K562 (cell line): ENCODE data around the gene ZSCAN21. TPM values are rescaled to one million over a fixed set of nuclear protein-coding genes. Genes with fewer than 3 reads are reported as not detected.
A peak's percentile ranks its signal among the peaks of the same experiment; 100 is the strongest.

Experiments used
- CBX3 ChIP-seq, 2 experiments: IDR thresholded peaks; 1 replicate in 1 of 2; 2 replicates in 1 of 2; pipeline ENCODE4 v1.6.1; 2012; ENCODE audit warnings: inconsistent platforms in 2 of 2, low read length in 2 of 2, borderline replicate concordance in 1 of 2, control low read depth in 1 of 2
- CREB3 ChIP-seq: fragments of 450-650 bp; conservative IDR thresholded peaks from 2 replicates; pipeline ENCODE4 v1.6.1; 2016; ENCODE audit warnings: missing genetic modification characterization, low read depth, mild to moderate bottlenecking, missing compliant biosample characterization, moderate library complexity
- CREB3L1 ChIP-seq: fragments of 450-650 bp; IDR thresholded peaks from 2 replicates; pipeline ENCODE4 v1.6.1; 2014; ENCODE audit warnings: low read depth, mild to moderate bottlenecking, moderate library complexity, borderline replicate concordance
- ESRRB ChIP-seq: fragments of 250-450 bp; sonication (Bioruptor Pico); IDR thresholded peaks from 2 replicates; pipeline ENCODE4 v1.5.0; 2020; ENCODE audit warnings: mild to moderate bottlenecking, moderate library complexity, borderline replicate concordance
- GATAD2B ChIP-seq: fragments of 450-650 bp; IDR thresholded peaks from 2 replicates; pipeline ENCODE4 v1.6.1; 2017; ENCODE audit warnings: mild to moderate bottlenecking, borderline replicate concordance
- GTF2F1 ChIP-seq: IDR thresholded peaks from 2 replicates; pipeline ENCODE4 v1.6.1; 2011; ENCODE audit warnings: low read depth, low read length, improper control_type of control experiment
- HINFP ChIP-seq: fragments of 450-650 bp; conservative IDR thresholded peaks from 2 replicates; pipeline ENCODE4 v1.6.1; 2016; ENCODE audit warnings: missing genetic modification characterization, low read depth, mild to moderate bottlenecking, control low read depth, missing compliant biosample characterization
- HMG20B ChIP-seq: fragments of 250-450 bp; sonication (Bioruptor Pico); IDR thresholded peaks from 2 replicates; pipeline ENCODE4 v1.5.0; 2021; ENCODE audit warnings: mild to moderate bottlenecking
- KDM4B ChIP-seq, 2 experiments: fragments of 450-650 bp in 1 of 2; sonication (generic) in 1 of 2; IDR thresholded peaks; 2 replicates each; pipeline ENCODE4 v1.6.1; 2016 to 2017; ENCODE audit warnings: borderline replicate concordance in 2 of 2, antibody characterized with exemption in 1 of 2, low read depth in 1 of 2, mild to moderate bottlenecking in 1 of 2
- KHSRP ChIP-seq: fragments of 450-650 bp; IDR thresholded peaks from 2 replicates; pipeline ENCODE4 v1.6.1; 2017
- MAFF ChIP-seq: IDR thresholded peaks from 2 replicates; pipeline ENCODE4 v1.6.1; 2012; ENCODE audit warnings: low read length, improper control_type of control experiment
- PYGO2 ChIP-seq: fragments of 450-650 bp; IDR thresholded peaks from 2 replicates; pipeline ENCODE4 v1.6.1; 2016; ENCODE audit warnings: mild to moderate bottlenecking, missing genetic modification characterization, moderate library complexity, missing compliant biosample characterization
- RFX7 ChIP-seq: fragments of 250-450 bp; sonication (Bioruptor Pico); IDR thresholded peaks from 2 replicates; pipeline ENCODE4 v1.5.1; 2021; ENCODE audit warnings: mild to moderate bottlenecking
- SIRT6 ChIP-seq: IDR thresholded peaks from one replicate; pipeline ENCODE4 v1.6.1; 2012; ENCODE audit warnings: low read depth, mild to moderate bottlenecking, control low read depth, inconsistent platforms, low read length, moderate library complexity
- SNRNP70 ChIP-seq: fragments of 200-400 bp; formaldehyde crosslinking; optimal IDR thresholded peaks from 2 replicates; pipeline ENCODE3; 2017; ENCODE audit warnings: low read depth, low read length
- SP1 ChIP-seq: sonication (generic); formaldehyde crosslinking; IDR thresholded peaks from 2 replicates; pipeline ENCODE4 v1.8.1; 2022; ENCODE audit warnings: mild to moderate bottlenecking, missing genetic modification reagents
- THRAP3 ChIP-seq: fragments of 450-650 bp; IDR thresholded peaks from 2 replicates; pipeline ENCODE4 v1.6.1; 2016; ENCODE audit warnings: mild to moderate bottlenecking, inconsistent platforms, borderline replicate concordance
- TRIM28 ChIP-seq: fragments of 450-650 bp; IDR thresholded peaks from 2 replicates; pipeline ENCODE4 v1.6.1; 2017
- ZBTB9 ChIP-seq: fragments of 450-650 bp; formaldehyde crosslinking; IDR thresholded peaks from 2 replicates; pipeline ENCODE4 v1.4.0; 2020; ENCODE audit warnings: mild to moderate bottlenecking, moderate library complexity
- ZNF41 ChIP-seq: fragments of 250-450 bp; sonication (Bioruptor Pico); conservative IDR thresholded peaks from 2 replicates; pipeline ENCODE4 v1.4.0; 2020; ENCODE audit warnings: mild to moderate bottlenecking
- ZNF444 ChIP-seq: fragments of 250-450 bp; sonication (Bioruptor Pico); IDR thresholded peaks from 2 replicates; pipeline ENCODE4 v1.4.0; 2020; ENCODE audit warnings: mild to moderate bottlenecking, moderate library complexity
- ZNF561 ChIP-seq: fragments of 450-650 bp; formaldehyde crosslinking; conservative IDR thresholded peaks from 2 replicates; pipeline ENCODE4 v1.4.0; 2020; ENCODE audit warnings: mild to moderate bottlenecking, moderate library complexity
- ZNF699 ChIP-seq: fragments of 250-450 bp; sonication (Bioruptor Pico); IDR thresholded peaks from 2 replicates; pipeline ENCODE4 v1.8.0; 2021; ENCODE audit warnings: mild to moderate bottlenecking, moderate library complexity; ENCODE audit not compliant: insufficient replicate concordance
- ZNF77 ChIP-seq: fragments of 250-450 bp; sonication (Bioruptor Pico); IDR thresholded peaks from 2 replicates; pipeline ENCODE4 v1.5.0; 2020
- polyA plus RNA-seq, 8 experiments: library from polyadenylated mRNA; depleted of rRNA in 4 of 8; stranded (reverse) in 5 of 8; unstranded in 3 of 8; fragments of >200 nt; fragmentation: Nextera tagmentation in 2 of 8; fragmentation: Illumina TruSeq in 1 of 8; extraction: Ambion mirVana in 2 of 8; extraction: Trizol in 1 of 8; gene quantifications; 2 replicates each; pipeline versions ENCODE4 v1.2.1 to v1.2.3, GENCODE V29; 2011 to 2014; ENCODE audit warnings: inconsistent platforms in 1 of 8, missing spikeins in 1 of 8
- total RNA-seq, 7 experiments: library from RNA; depleted of rRNA in 6 of 7; stranded (reverse); fragments of >200 nt in 6 of 7; fragmentation: Illumina TruSeq in 2 of 7; extraction: Trizol in 2 of 7; gene quantifications; 2 replicates each; pipeline versions ENCODE4 v1.2.1 to v1.2.3, GENCODE V29; 2011 to 2021; ENCODE audit warnings: low replicate concordance in 1 of 7

Gene ZSCAN21
- total and polyA plus RNA-seq, 9 of the 15 experiments (the other 6 are each of a cell fraction or from before 2014, with no cell fraction given): 5.9 to 15.5 (median 13.2) TPM

- no peak for TF ChIP-seq ZNF561 (CRISPR knock-in tag)
- TF ChIP-seq ESRRB (CRISPR knock-in tag): no peak
- TF ChIP-seq TRIM28: no peak
- 0 out of 2 replicates have a peak, but pooled peaks have one; percentile 40 for TF ChIP-seq ZNF41
- 0 out of 2 replicates have a peak, but pooled peaks have one; percentile 43 for TF ChIP-seq ZBTB9
- no peak; the same call in 1 of the 2 replicates for TF ChIP-seq CREB3L1
- no peak for TF ChIP-seq MAFF
- TF ChIP-seq GATAD2B: no peak
- TF ChIP-seq HINFP: no peak
- no peak for TF ChIP-seq KDM4B (IDR thresholded peaks at IDR 0.05; ENCODE audit: borderline replicate concordance in 2 of 2, low read depth in 1 of 2)
- TF ChIP-seq RFX7: no peak
- TF ChIP-seq ZNF77: no peak
- no peak for TF ChIP-seq PYGO2 (tag)
- TF ChIP-seq ZNF699: no peak
- no peak for TF ChIP-seq SNRNP70
- TF ChIP-seq SIRT6: no peak
- no peak for TF ChIP-seq ZNF444 (CRISPR knock-in tag)
- TF ChIP-seq SP1 (CRISPR knock-in tag): peak; percentile 86
- no peak for TF ChIP-seq HMG20B
- no peak for TF ChIP-seq KHSRP
- no peak for TF ChIP-seq CREB3 (tag)
- TF ChIP-seq THRAP3: no peak
- TF ChIP-seq CBX3 (IDR thresholded peaks at IDR 0.05; ENCODE audit: borderline replicate concordance in 1 of 2, low read length in 2 of 2): peak in 1 of 2 experiments; percentile 43; a peak in 1 of 3 replicates
- peak; percentile 61; the same call in 1 of the 2 replicates for TF ChIP-seq GTF2F1
Measured at GRCh38 chr7:100101016-100101862, 51.7 kb downstream of the ZSCAN21 start, which contains the start of the genes AP4M1 and MCM7 (continued).
